LNCAP (cell line): ENCODE results near the gene SEC14L2.

Source experiments
- CTCF ChIP-seq: fragments of 450-650 bp; IDR thresholded peaks from 2 replicates; pipeline ENCODE4 v1.5.1; 2017; ENCODE audit warnings: mild to moderate bottlenecking

Gene SEC14L2

GRCh38 chr22:30396871-30397655 is at the start of gene SEC14L2:
TSS of gene SEC14L2 (plus strand) at chr22:30397018. CDS start at chr22:30397117, 99 bp downstream.
- TF ChIP-seq CTCF, result no peak

GRCh38 chr22:30347255-30347892 is 49.4 kb upstream of the SEC14L2 start:
- no peak for TF ChIP-seq CTCF

GRCh38 chr22:30348404-30348803 is 48.4 kb upstream of the SEC14L2 start:
- no peak for TF ChIP-seq CTCF

DNA sequence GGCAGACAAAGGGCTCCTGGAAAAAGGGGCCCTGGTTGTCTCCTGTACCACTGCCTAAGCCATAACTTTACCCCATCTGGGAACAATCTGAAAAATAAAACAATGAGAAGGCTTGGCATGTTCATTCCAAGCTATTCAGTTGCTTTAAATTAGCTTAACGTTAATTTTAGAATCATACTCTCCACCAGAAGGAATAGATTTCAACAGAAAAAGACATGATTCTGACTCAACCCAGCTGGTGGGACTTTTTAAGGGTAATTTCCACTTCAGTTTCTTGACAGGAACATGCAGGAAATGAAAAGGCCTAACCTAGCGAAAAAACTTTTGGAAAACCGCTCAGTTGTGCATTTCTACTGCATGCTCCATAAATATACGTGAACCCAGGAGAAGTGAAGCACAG is 48.0 kb upstream of the SEC14L2 start:
- no peak for TF ChIP-seq CTCF

DNA sequence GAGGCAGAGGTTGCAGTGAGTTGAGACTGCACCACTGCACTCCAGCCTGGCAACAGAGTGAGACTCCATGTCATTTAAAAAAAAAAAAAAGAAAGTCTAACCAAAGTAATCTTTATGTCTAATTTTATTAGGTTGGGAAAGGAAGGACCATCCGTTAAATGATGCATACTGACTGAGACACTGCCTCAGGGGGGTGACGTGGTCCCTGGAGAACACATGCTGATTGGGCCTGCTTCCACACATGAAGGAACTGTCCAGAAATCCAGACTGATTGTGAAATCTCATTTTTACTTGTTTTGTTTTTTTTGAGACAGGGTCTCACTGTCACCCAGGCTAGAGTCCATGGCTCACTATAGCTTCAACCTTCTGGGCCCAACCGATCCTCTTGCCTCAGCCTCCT is 45.6 kb upstream of the SEC14L2 start:
- TF ChIP-seq CTCF, result no peak

- TF ChIP-seq CTCF, result no peak
Measured at GRCh38 chr22:30354644-30355043, 42.2 kb upstream of the SEC14L2 start.

GRCh38 chr22:30356449-30357235 is 40.2 kb upstream of the SEC14L2 start, which contains the start of the genes CCDC157 and SF3A1:
TSS of gene CCDC157 (plus strand) at chr22:30357007. CDS start at chr22:30366001, 8,994 bp downstream.
TSS of gene SF3A1 (minus strand) at chr22:30356894. CDS start at chr22:30356792, 102 bp downstream.
- no peak for TF ChIP-seq CTCF
